Omental fat pad (tissue), 4 donors: ENCODE data around the gene NDE1. TPM values are rescaled to one million over a fixed set of nuclear protein-coding genes. Genes with fewer than 3 reads are reported as not detected.
"Not testable (repeated sequence)": the region's sequence is repeated elsewhere in the genome, so short reads cannot be mapped to it uniquely, and the experiment has no call there.

Experiments
- ATAC-seq: fragments of 150-250 bp; one replicate; pipeline ENCODE4 v1.9.1; 2016; ENCODE audit warnings: mild to moderate bottlenecking, moderate library complexity; ENCODE audit not compliant: low FRiP score
- DNase-seq: peaks from one replicate; pipeline ENCODE4 v3.0.0-alpha.2; 2019; ENCODE audit warnings: low spot score
- CTCF ChIP-seq, 3 donors: fragments of 450-650 bp; IDR thresholded peaks; one replicate each; pipeline ENCODE4 v1.5.1; 2016 to 2017; ENCODE audit warnings: antibody characterized with exemption in 3 of 3, mild to moderate bottlenecking in 3 of 3, moderate library complexity in 2 of 3
- total RNA-seq, 4 donors: library from RNA; depleted of rRNA; stranded (reverse); fragments of >200 nt; gene quantifications; one replicate each; pipeline ENCODE4 v1.1.0, GENCODE V29; 2016

Gene NDE1
- total RNA-seq, 4 donors from 2014 or later, result 11.9 to 26.2 (median 21.2) TPM

GRCh38 chr16:15725641-15726240 is 75.7 kb downstream of the NDE1 start:
- ATAC-seq (no peak), DNase-seq (no peak)
- no peak for TF ChIP-seq CTCF (IDR thresholded peaks at IDR 0.05)

DNA sequence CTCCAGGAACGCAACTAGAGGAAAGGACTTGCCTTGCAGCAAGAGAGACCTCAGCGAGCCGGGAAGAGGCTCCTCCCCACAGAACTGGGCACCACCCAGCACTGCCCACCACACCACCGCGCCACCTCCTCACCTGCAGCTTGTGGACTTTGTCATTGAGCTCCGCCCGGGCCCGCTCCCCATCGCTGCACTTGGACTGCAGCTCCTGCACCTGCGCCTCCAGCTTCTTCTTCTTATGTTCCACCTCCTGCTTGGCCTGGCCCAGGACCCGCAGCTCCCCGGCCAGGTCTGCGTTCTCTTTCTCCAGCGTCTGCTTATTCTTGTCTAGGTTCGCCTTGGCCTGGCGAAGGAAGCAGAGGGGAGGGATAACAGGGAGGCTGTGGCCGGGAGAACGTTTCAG is 76.7 kb downstream of the NDE1 start:
- DNase-seq (no peak), ATAC-seq (no peak)
- no peak for TF ChIP-seq CTCF (IDR thresholded peaks at IDR 0.05)

DNA sequence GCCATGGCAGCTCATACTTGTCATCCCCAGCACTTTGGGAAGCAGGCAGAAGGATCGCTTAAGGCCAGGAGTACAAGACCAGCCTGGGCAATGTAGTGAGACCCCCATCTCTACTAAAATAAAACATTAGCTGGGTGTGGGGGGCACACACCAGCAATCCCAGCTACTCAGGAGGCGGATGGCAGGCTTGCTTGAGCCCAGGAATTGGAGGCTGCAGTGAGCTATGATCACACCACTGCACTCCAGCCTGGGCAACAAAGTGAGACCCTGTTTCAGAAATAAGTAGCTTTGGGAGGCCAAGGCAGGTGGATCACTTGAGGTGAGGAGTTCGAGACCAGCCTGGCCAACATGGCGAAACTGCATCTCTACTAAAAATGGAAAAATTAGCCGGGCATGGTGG is 77.7 kb downstream of the NDE1 start:
- DNase-seq, ATAC-seq: not testable (repeated sequence)

DNA sequence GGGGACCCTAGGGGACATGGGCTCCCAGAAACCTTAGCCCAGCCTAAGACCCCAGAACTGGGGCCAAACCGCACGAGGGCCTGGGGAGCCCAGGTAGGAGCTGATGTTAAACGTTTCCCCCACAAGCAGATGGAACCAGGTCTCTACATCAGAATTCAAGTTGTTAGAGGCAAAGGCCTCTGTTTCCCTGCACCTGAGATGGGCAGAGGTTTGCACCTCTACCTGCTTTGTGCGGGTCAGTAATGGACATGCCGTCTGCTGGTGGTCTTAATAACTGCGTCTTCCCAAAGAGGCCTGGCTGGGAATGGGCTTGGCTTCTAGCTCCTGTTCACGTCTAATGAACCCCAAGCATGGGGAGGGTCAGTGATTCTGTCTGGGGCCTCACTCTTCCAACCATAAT is 79.1 kb downstream of the NDE1 start:
- no peak for ATAC-seq
- DNase-seq, result no peak
- no peak for TF ChIP-seq CTCF (IDR thresholded peaks at IDR 0.05)

GRCh38 chr16:15732416-15732815 is 82.4 kb downstream of the NDE1 start:
- TF ChIP-seq CTCF (IDR thresholded peaks at IDR 0.05), result no peak
- DNase-seq, result no peak
- no peak for ATAC-seq

GRCh38 chr16:15735610-15736009 is 85.6 kb downstream of the NDE1 start:
- DNase-seq (no peak), ATAC-seq (no peak)
- TF ChIP-seq CTCF (IDR thresholded peaks at IDR 0.05), result no peak

DNA sequence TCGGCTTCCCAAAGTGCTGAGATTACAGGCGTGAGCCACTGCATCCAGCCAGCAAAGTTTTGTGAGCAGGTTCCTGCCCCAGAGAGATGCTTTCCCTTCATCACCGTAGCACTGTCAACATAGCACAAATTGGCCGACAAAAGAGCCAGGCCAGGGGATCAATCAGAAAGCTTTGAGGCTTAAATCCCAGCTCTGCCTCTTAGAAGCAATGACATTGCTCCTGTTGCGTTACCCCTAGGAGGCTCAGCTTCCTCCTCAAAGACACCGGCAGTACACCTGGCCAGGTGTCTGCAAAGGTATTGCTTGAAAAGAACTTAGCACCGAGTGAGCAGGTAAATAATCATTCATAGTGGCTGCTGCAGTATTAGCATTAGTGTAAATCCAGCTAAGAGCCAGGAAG is 86.5 kb downstream of the NDE1 start:
- DNase-seq, result no peak
- TF ChIP-seq CTCF (IDR thresholded peaks at IDR 0.05), result no peak
- no peak for ATAC-seq
